Mucosa of descending colon (tissue), 3 donors: ENCODE results near the gene IGLON5. TPM values are rescaled to one million over a fixed set of nuclear protein-coding genes. Genes with fewer than 3 reads are reported as not detected.

ENCODE experiments used
- ATAC-seq: fragments of 200-7000 bp; cut with Tn5 transposase; one replicate; pipeline ENCODE4 v1.9.1; 2020; ENCODE audit warnings: mild to moderate bottlenecking, moderate library complexity
- DNase-seq, 3 donors: peaks; one replicate each; pipeline ENCODE4 v3.0.0-alpha.2; 2020
- H3K36me3 ChIP-seq: fragments of 200-600 bp; one replicate; pipeline ENCODE4 v1.8.0; 2021; ENCODE audit warnings: low read depth, mild to moderate bottlenecking
- H3K4me1 ChIP-seq: fragments of 200-600 bp; one replicate; pipeline ENCODE4 v1.8.0; 2021; ENCODE audit warnings: low read depth, mild to moderate bottlenecking
- H3K4me3 ChIP-seq: fragments of 200-600 bp; one replicate; pipeline ENCODE4 v1.8.0; 2021; ENCODE audit warnings: mild to moderate bottlenecking
- H3K9me3 ChIP-seq: fragments of 200-600 bp; one replicate; pipeline ENCODE4 v1.8.0; 2021; ENCODE audit warnings: mild to moderate bottlenecking
- intact Hi-C, 2 donors: fragments of 100-400 bp; cut with DNase I in 1 of 2; cut with micrococcal nuclease in 1 of 2; formaldehyde crosslinking; loops; one replicate each; pipeline versions ENCODE4 v1.11.0 to v1.11.1; 2022; cut with DNase I, micrococcal nuclease
- total RNA-seq, 3 donors: library from RNA; stranded (reverse); fragmentation: NEBNext Ultra II Directional in 2 of 3; extraction: Animal tissue kit (Norgen Biotek cat#: 25700) in 2 of 3; gene quantifications; one replicate each; pipeline versions ENCODE4 v1.2.1 to v1.2.4, GENCODE V29; 2021 to 2023
- TF ChIP-seq, protein P1 (sequence below): fragments of 200-600 bp; IDR thresholded peaks from one replicate; pipeline ENCODE4 v1.8.0; 2022; ENCODE audit warnings: antibody characterized with exemption, mild to moderate bottlenecking
- donor health status: DM: no; HTN: no; CAD: no; lungs with moderate emphysema.
- donor health status: DM: no; HTN: no; CAD: no.
- donor health status: DM: no; HTN: yes; CAD: no.

Gene IGLON5
- total RNA-seq, 3 donors from 2014 or later = 0.44 TPM; not detected in 2

DNA sequence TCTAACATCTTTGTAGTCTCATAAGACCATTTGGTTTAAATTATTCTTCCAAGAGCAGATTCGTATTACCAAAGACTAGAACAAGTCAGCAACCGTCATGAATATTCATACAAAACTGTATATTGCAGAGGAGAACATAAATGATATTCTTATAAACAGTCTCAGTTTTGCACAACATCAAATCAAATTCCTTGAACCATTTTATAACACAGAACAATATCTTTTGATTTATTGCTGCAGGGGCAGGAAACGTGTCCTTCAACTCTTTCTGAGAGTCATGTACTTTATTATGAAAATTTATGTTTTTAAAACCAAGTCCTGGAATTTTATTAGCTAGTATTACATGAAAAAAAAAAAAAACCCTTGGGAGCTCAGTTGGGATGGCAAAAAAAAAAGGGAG is 34.3 kb upstream of the IGLON5 start:
- no peak for ATAC-seq
- no peak for DNase-seq
- TF ChIP-seq, protein P1, sequence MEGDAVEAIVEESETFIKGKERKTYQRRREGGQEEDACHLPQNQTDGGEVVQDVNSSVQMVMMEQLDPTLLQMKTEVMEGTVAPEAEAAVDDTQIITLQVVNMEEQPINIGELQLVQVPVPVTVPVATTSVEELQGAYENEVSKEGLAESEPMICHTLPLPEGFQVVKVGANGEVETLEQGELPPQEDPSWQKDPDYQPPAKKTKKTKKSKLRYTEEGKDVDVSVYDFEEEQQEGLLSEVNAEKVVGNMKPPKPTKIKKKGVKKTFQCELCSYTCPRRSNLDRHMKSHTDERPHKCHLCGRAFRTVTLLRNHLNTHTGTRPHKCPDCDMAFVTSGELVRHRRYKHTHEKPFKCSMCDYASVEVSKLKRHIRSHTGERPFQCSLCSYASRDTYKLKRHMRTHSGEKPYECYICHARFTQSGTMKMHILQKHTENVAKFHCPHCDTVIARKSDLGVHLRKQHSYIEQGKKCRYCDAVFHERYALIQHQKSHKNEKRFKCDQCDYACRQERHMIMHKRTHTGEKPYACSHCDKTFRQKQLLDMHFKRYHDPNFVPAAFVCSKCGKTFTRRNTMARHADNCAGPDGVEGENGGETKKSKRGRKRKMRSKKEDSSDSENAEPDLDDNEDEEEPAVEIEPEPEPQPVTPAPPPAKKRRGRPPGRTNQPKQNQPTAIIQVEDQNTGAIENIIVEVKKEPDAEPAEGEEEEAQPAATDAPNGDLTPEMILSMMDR = no peak
- intact Hi-C loops = no loop called here
- H3K4me3 ChIP-seq = no peak overlapping the region
- H3K4me1 ChIP-seq = no peaks in the 10 kb centered on the region
- no peaks in the 10 kb centered on the region for H3K36me3 ChIP-seq
- H3K9me3 ChIP-seq = no peaks in the 10 kb centered on the region

DNA sequence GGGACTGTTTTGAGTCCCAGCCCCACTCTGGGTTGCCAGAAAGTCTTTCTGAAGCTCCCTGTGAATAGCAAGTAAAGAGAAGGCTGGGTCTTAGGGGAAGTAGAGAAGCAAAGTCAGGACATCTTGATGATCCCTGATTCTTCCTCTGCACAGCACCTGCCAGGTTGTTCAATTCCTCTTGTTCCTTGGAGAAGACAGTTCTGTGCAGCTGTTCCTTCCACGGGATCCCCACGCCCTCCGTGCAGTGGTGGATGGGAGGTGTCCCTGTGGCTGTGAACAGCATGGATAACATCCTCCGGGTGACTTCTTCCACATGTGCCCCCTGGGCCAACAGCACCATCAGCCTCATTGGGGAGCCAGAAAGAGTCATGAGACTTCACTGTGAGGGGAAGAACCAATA is 29.1 kb upstream of the IGLON5 start:
- intact Hi-C loops = no loop called here
- no peak for DNase-seq
- Histone ChIP-seq H3K4me1 (no peaks in the 10 kb centered on the region), H3K9me3 (no peaks in the 10 kb centered on the region), H3K36me3 (no peaks in the 10 kb centered on the region), H3K4me3 (no peak overlapping the region)
- TF ChIP-seq, protein P1 = no peak
- no peak for ATAC-seq

DNA sequence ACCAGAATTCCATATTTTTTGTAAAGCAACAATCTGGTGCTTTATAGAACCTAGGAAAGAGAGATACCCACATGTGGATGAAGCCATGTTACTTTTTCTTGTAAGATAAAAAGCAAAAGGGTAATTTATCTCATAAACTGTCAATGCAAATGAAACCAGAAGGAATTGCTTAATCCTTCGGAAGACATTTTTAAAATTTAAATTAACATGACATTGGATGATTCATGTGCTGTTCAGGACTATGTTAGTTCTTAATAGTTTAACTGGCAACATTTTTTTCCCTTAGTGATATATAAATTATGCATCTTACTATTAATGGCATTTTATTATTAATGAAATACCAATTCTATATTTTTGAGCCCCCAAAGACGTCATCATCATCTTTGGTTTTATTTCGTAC is 25.8 kb upstream of the IGLON5 start:
- DNase-seq (no peak), ATAC-seq (no peak)
- Histone ChIP-seq H3K9me3 (no peaks in the 10 kb centered on the region), H3K36me3 (no peaks in the 10 kb centered on the region), H3K4me1 (no peaks in the 10 kb centered on the region), H3K4me3 (no peak overlapping the region)
- intact Hi-C loops = no loop called here
- TF ChIP-seq, protein P1 = no peak

DNA sequence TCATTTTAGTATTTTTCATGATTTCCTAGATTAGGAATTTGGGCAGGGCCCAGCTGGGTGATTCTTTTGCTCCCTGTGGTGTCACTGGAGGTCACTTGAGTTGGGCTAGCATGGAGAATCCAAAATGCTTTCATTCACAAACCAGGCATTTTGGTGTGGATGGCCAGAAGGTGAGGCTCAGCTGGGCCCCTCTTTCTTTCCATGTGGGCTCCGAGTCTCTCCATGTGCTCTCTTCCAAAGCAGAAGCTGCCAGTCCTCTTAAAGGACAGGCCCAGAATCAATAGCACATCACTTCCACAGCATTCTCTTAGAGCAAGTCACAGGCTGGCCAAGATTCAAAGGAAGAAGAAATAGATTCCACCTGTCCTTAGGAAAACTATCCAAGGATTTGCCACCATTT is 21.8 kb upstream of the IGLON5 start:
- intact Hi-C loops = no loop called here
- H3K4me3 ChIP-seq = no peak overlapping the region
- ATAC-seq = no peak

DNA sequence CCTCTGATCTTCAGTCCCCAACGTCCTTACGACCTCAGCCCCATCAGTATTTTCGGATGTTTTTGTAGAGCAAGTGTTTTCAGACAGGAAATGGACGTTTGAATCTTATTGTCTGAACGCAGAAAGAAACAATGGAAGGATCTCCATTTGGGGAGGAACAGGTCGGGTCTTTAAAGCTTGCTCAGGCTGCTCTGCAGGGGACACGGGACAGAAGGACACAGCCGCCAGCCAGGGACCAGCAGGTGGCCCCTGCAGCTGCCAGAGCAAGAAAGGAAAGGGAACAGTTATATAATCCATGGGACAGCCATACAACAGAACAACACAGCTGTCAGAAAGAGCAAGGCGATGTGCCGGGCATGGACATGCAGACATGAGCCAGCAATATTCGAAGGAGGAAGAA is 18.5 kb upstream of the IGLON5 start:
- ATAC-seq = no peak
- Histone ChIP-seq H3K9me3 (no peaks in the 10 kb centered on the region), H3K4me3 (no peak overlapping the region), H3K36me3 (no peaks in the 10 kb centered on the region), H3K4me1 (no peaks in the 10 kb centered on the region)
- no peak for DNase-seq
- intact Hi-C loops = no loop called here
- TF ChIP-seq, protein P1 = no peak

More for the DNA sequence above, 21.8 kb upstream of the IGLON5 start:
- H3K9me3 ChIP-seq = no peaks in the 10 kb centered on the region
- no peak for DNase-seq
- H3K4me1 ChIP-seq = no peaks in the 10 kb centered on the region
- H3K36me3 ChIP-seq = no peaks in the 10 kb centered on the region
- TF ChIP-seq, protein P1 = no peak

DNA sequence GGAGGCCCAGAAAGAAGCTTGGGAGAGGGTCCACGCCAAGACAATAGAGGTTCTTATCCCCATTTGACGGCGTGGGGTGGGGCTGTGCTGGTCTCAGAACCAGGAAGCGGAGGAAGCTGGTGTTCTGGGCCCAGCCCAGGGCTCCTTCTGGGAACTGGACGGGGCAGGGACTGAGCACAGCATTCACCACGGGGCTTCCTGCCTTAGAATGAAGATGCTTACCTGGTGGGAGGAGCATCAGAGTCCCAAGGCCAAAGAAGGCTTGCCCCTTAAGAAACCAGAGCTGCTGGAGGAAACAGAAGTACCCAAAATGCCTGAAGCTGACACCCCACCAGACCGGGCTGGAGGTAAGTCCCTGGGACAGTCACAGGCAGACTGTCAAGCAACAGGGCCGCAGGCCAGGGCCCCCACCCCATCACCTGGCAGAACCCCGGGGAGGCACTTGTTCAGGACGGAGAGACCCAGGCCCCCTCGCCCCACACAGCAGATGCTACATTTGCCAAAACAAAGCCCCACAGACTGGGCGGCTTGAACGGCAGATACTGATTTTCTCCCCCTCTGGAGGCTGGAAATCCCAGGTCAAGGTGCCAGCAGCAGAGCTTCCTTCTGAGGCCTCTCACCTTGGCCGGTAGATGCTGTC is 17.8 kb upstream of the IGLON5 start:
- TF ChIP-seq, protein P1 = no peak
- Histone ChIP-seq H3K4me1 (no peaks in the 10 kb centered on the region), H3K9me3 (no peaks in the 10 kb centered on the region), H3K4me3 (no peak overlapping the region), H3K36me3 (no peaks in the 10 kb centered on the region)
- ATAC-seq (no peak), DNase-seq (no peak)
- intact Hi-C loops = no loop called here
